SK-N-SH (cell line): Measurements from ENCODE around the gene LRR1.
"Not testable (repeated sequence)": the region's sequence is repeated elsewhere in the genome, so short reads cannot be mapped to it uniquely, and the experiment has no call there.

Experiments
- CTCF ChIP-seq: fragments of 200-600 bp; sonication (generic); IDR thresholded peaks from 2 replicates; pipeline ENCODE4 v1.6.1; 2017; ENCODE audit warnings: antibody characterized with exemption, mild to moderate bottlenecking, moderate library complexity
- GABPA ChIP-seq: IDR thresholded peaks from 2 replicates; pipeline ENCODE4 v1.4.0; 2012; ENCODE audit warnings: low read depth, mild to moderate bottlenecking
- IRF3 ChIP-seq: fragments of 150-350 bp; IDR thresholded peaks from 2 replicates; pipeline ENCODE4 v1.6.1; 2016; ENCODE audit warnings: mild to moderate bottlenecking, low read depth, low read length
- NFIC ChIP-seq: IDR thresholded peaks from 2 replicates; pipeline ENCODE4 v1.4.0; 2012; ENCODE audit warnings: borderline replicate concordance
- SMC3 ChIP-seq: IDR thresholded peaks from 2 replicates; pipeline ENCODE4 v1.6.1; 2012; ENCODE audit warnings: low read depth, low read length, improper control_type of control experiment
- TEAD4 ChIP-seq: IDR thresholded peaks from 2 replicates; pipeline ENCODE4 v1.4.0; 2012; ENCODE audit warnings: mild to moderate bottlenecking, borderline replicate concordance; ENCODE audit not compliant: insufficient read depth
- USF2 ChIP-seq: fragments of 150-350 bp; IDR thresholded peaks from 2 replicates; pipeline ENCODE4 v1.6.1; 2017; ENCODE audit warnings: antibody characterized with exemption, low read length, low read depth, borderline replicate concordance
- YY1 ChIP-seq: IDR thresholded peaks from 2 replicates; pipeline ENCODE4 v1.4.0; 2012; ENCODE audit warnings: low read depth, mild to moderate bottlenecking

GRCh38 chr14:49619273-49619672 lies 20.5 kb downstream of the LRR1 start:
- TF ChIP-seq NFIC, TEAD4, CTCF, USF2, SMC3, IRF3, YY1, GABPA: not testable (repeated sequence)
